HEK293 (cell line): ENCODE results near the gene KRT4.

Experiments used
- CTCF ChIA-PET: fragments of 350-600 bp; formaldehyde crosslinking; extraction: SDS; loops from one replicate; lab custom pipeline; 2021; ENCODE audit warnings: antibody characterized with exemption; lab: Yijun Ruan, JAX
- POLR2A ChIA-PET: fragments of 300-600 bp; formaldehyde crosslinking; extraction: SDS; loops from one replicate; lab custom pipeline; 2020; ENCODE audit warnings: antibody characterized with exemption, inconsistent platforms; lab: Yijun Ruan, JAX
- H3K27ac ChIP-seq: fragments of 200-500 bp; sonication (Bioruptor generic); 2 replicates; pipeline ENCODE4 v1.5.1; 2014; ENCODE audit warnings: low read depth, low read length, control low read depth, inconsistent platforms; ENCODE audit errors: extremely low read depth
- H3K36me3 ChIP-seq, 2 experiments: fragments of 200-500 bp in 1 of 2; sonication (Bioruptor generic) in 1 of 2; 1 replicate in 1 of 2; 2 replicates in 1 of 2; pipeline ENCODE4 v1.5.1; 2014 to 2017; ENCODE audit warnings: inconsistent platforms in 2 of 2, low read length in 2 of 2; ENCODE audit not compliant: control insufficient read depth in 2 of 2, insufficient read depth in 1 of 2
- H3K4me1 ChIP-seq: fragments of 200-500 bp; sonication (Bioruptor generic); 2 replicates; pipeline ENCODE4 v1.5.1; 2014; ENCODE audit warnings: mild to moderate bottlenecking, low read length, inconsistent platforms; ENCODE audit not compliant: control insufficient read depth, insufficient read depth
- H3K4me3 ChIP-seq: 2 replicates; pipeline ENCODE4 v1.5.1; 2011; ENCODE audit warnings: low read depth, mild to moderate bottlenecking, control low read depth, low read length, moderate library complexity
- H3K9me3 ChIP-seq: fragments of 200-500 bp; sonication (Bioruptor generic); 2 replicates; pipeline ENCODE4 v1.5.1; 2014; ENCODE audit warnings: low read depth, low read length, inconsistent platforms; ENCODE audit not compliant: control insufficient read depth, insufficient read depth
- REPIN1 ChIP-seq: fragments of 450-650 bp; formaldehyde crosslinking; IDR thresholded peaks from 2 replicates; pipeline ENCODE4 v1.5.1; 2017; ENCODE audit warnings: missing biosample characterization, missing genetic modification characterization, low read depth
- ZBTB1 ChIP-seq: fragments of 450-650 bp; formaldehyde crosslinking; IDR thresholded peaks from 2 replicates; pipeline ENCODE4 v1.5.1; 2016; ENCODE audit warnings: missing biosample characterization, missing genetic modification characterization
- ZFHX2 ChIP-seq: fragments of 450-650 bp; formaldehyde crosslinking; conservative IDR thresholded peaks from 2 replicates; pipeline ENCODE4 v1.5.1; 2016; ENCODE audit warnings: missing biosample characterization, missing genetic modification characterization
- ZNF16 ChIP-seq: fragments of 450-650 bp; formaldehyde crosslinking; IDR thresholded peaks from 2 replicates; pipeline ENCODE4 v1.5.1; 2016; ENCODE audit warnings: low read depth, missing biosample characterization, missing genetic modification characterization
- ZNF266 ChIP-seq: fragments of 450-650 bp; formaldehyde crosslinking; IDR thresholded peaks from 2 replicates; pipeline ENCODE4 v1.5.1; 2016; ENCODE audit warnings: missing biosample characterization, missing genetic modification characterization, low read depth
- ZNF37A ChIP-seq: fragments of 450-650 bp; IDR thresholded peaks from 2 replicates; pipeline ENCODE4 v1.5.1; 2018; ENCODE audit warnings: missing biosample characterization, missing genetic modification characterization
- ZNF548 ChIP-seq: fragments of 450-650 bp; formaldehyde crosslinking; IDR thresholded peaks from 2 replicates; pipeline ENCODE4 v1.5.1; 2016; ENCODE audit warnings: missing biosample characterization, missing genetic modification characterization
- ZNF561 ChIP-seq: fragments of 450-650 bp; IDR thresholded peaks from 2 replicates; pipeline ENCODE4 v1.5.1; 2018; ENCODE audit warnings: missing biosample characterization, missing genetic modification characterization, borderline replicate concordance
- ZNF660 ChIP-seq: fragments of 450-650 bp; IDR thresholded peaks from 2 replicates; pipeline ENCODE4 v1.5.1; 2018; ENCODE audit warnings: missing biosample characterization, mild to moderate bottlenecking, missing genetic modification characterization
- ZNF707 ChIP-seq: fragments of 450-650 bp; formaldehyde crosslinking; IDR thresholded peaks from 2 replicates; pipeline ENCODE4 v1.5.1; 2016; ENCODE audit warnings: missing biosample characterization, missing genetic modification characterization
- ZSCAN23 ChIP-seq: fragments of 450-650 bp; formaldehyde crosslinking; IDR thresholded peaks from 2 replicates; pipeline ENCODE4 v1.5.1; 2016; ENCODE audit warnings: missing biosample characterization, missing genetic modification characterization
- TF ChIP-seq, protein P1 (sequence below): fragments of 450-650 bp; formaldehyde crosslinking; IDR thresholded peaks from 2 replicates; pipeline ENCODE4 v1.5.1; 2016; ENCODE audit warnings: missing biosample characterization, missing genetic modification characterization, borderline replicate concordance
- TF ChIP-seq, protein P2 (sequence below): fragments of 450-650 bp; formaldehyde crosslinking; IDR thresholded peaks from 2 replicates; pipeline ENCODE4 v1.5.1; 2017; ENCODE audit warnings: missing biosample characterization, missing genetic modification characterization
- TF ChIP-seq, protein P3 (sequence below): fragments of 450-650 bp; formaldehyde crosslinking; IDR thresholded peaks from 2 replicates; pipeline ENCODE4 v1.5.1; 2016; ENCODE audit warnings: missing biosample characterization, missing genetic modification characterization
- TF ChIP-seq, protein P4 (sequence below): fragments of 450-650 bp; formaldehyde crosslinking; IDR thresholded peaks from 2 replicates; pipeline ENCODE4 v1.5.1; 2016; ENCODE audit warnings: missing biosample characterization, missing genetic modification characterization, low read depth

The KRT4 gene

DNA sequence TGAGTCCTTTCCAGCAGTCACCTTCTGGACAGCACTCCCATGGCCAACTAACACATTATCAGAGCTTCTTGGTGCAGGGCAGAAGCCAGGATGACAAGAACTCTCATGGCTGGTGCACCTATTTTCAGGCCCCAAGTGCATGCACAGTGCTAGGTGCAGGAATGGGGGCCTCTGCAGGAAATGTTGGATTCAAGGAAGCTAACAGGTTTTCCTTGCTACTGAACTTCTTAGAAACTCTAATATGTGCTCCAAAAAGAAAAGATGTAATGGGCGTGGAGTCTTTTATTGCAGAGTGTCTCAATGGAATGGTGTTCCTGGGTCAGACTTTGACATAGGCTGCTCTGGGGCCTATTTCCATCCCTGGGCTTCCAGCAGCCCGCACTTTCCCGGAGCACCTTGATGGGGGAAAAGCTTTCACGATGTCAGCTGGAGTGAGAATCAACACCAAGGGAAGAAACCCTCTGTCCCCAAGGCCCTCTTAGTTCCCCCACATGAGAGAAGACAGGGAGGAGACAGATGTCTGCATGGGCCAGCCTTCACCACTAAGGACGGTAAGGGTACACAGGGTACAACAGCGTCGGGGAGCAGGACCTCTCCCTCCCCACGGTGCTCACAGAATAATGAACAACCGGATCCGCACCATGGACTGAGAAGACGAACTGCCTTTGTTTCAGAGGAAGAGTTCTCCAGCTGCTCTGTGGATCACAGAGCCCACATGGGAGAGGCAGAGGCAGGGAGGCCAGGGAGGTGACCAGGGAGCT, 24.9 kb downstream of the KRT4 start:
- CTCF ChIA-PET, result interaction anchor here (1.2 kb wide), 1 partner anchor 11 kb away, joined by 4 read pairs; no protein-coding TSS in a partner anchor
- POLR2A ChIA-PET, result no interaction called here

More for the DNA sequence above, 24.9 kb downstream of the KRT4 start:
- Histone ChIP-seq H3K36me3 (no peaks in the 10 kb centered on the region), H3K27ac (no peak overlapping the region), H3K4me3 (no peak overlapping the region), H3K4me1 (no peaks in the 10 kb centered on the region; the same call in 1 of the 2 replicates)
- no peak for TF ChIP-seq ZNF37A (tag by site-specific recombination)
- TF ChIP-seq ZNF561 (tag by site-specific recombination), result no peak
- no peak for TF ChIP-seq ZNF16 (tag by site-specific recombination)
- TF ChIP-seq REPIN1 (tag by site-specific recombination), result no peak
- no peak for TF ChIP-seq ZNF707
- TF ChIP-seq ZNF548 (tag by site-specific recombination), result no peak
- TF ChIP-seq, protein P1, sequence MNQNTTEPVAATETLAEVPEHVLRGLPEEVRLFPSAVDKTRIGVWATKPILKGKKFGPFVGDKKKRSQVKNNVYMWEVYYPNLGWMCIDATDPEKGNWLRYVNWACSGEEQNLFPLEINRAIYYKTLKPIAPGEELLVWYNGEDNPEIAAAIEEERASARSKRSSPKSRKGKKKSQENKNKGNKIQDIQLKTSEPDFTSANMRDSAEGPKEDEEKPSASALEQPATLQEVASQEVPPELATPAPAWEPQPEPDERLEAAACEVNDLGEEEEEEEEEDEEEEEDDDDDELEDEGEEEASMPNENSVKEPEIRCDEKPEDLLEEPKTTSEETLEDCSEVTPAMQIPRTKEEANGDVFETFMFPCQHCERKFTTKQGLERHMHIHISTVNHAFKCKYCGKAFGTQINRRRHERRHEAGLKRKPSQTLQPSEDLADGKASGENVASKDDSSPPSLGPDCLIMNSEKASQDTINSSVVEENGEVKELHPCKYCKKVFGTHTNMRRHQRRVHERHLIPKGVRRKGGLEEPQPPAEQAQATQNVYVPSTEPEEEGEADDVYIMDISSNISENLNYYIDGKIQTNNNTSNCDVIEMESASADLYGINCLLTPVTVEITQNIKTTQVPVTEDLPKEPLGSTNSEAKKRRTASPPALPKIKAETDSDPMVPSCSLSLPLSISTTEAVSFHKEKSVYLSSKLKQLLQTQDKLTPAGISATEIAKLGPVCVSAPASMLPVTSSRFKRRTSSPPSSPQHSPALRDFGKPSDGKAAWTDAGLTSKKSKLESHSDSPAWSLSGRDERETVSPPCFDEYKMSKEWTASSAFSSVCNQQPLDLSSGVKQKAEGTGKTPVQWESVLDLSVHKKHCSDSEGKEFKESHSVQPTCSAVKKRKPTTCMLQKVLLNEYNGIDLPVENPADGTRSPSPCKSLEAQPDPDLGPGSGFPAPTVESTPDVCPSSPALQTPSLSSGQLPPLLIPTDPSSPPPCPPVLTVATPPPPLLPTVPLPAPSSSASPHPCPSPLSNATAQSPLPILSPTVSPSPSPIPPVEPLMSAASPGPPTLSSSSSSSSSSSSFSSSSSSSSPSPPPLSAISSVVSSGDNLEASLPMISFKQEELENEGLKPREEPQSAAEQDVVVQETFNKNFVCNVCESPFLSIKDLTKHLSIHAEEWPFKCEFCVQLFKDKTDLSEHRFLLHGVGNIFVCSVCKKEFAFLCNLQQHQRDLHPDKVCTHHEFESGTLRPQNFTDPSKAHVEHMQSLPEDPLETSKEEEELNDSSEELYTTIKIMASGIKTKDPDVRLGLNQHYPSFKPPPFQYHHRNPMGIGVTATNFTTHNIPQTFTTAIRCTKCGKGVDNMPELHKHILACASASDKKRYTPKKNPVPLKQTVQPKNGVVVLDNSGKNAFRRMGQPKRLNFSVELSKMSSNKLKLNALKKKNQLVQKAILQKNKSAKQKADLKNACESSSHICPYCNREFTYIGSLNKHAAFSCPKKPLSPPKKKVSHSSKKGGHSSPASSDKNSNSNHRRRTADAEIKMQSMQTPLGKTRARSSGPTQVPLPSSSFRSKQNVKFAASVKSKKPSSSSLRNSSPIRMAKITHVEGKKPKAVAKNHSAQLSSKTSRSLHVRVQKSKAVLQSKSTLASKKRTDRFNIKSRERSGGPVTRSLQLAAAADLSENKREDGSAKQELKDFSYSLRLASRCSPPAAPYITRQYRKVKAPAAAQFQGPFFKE (tag by site-specific recombination), result no peak
- TF ChIP-seq ZBTB1 (tag by site-specific recombination), result no peak
- no peak for TF ChIP-seq ZFHX2
- TF ChIP-seq, protein P2, sequence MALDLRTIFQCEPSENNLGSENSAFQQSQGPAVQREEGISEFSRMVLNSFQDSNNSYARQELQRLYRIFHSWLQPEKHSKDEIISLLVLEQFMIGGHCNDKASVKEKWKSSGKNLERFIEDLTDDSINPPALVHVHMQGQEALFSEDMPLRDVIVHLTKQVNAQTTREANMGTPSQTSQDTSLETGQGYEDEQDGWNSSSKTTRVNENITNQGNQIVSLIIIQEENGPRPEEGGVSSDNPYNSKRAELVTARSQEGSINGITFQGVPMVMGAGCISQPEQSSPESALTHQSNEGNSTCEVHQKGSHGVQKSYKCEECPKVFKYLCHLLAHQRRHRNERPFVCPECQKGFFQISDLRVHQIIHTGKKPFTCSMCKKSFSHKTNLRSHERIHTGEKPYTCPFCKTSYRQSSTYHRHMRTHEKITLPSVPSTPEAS (tag by site-specific recombination), result no peak
- no peak for TF ChIP-seq ZNF660 (tag by site-specific recombination)
- TF ChIP-seq, protein P3, sequence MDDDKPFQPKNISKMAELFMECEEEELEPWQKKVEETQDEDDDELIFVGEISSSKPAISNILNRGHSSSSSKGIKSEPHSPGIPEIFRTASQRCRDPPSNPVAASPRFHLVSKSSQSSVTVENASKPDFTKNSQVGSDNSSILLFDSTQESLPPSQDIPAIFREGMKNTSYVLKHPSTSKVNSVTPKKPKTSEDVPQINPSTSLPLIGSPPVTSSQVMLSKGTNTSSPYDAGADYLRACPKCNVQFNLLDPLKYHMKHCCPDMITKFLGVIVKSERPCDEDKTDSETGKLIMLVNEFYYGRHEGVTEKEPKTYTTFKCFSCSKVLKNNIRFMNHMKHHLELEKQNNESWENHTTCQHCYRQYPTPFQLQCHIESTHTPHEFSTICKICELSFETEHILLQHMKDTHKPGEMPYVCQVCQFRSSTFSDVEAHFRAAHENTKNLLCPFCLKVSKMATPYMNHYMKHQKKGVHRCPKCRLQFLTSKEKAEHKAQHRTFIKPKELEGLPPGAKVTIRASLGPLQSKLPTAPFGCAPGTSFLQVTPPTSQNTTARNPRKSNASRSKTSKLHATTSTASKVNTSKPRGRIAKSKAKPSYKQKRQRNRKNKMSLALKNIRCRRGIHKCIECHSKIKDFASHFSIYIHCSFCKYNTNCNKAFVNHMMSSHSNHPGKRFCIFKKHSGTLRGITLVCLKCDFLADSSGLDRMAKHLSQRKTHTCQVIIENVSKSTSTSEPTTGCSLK (tag by site-specific recombination), result no peak
- no peak for TF ChIP-seq ZNF266 (tag by site-specific recombination)
- no peak for TF ChIP-seq ZSCAN23 (tag by site-specific recombination)
- TF ChIP-seq, protein P4, sequence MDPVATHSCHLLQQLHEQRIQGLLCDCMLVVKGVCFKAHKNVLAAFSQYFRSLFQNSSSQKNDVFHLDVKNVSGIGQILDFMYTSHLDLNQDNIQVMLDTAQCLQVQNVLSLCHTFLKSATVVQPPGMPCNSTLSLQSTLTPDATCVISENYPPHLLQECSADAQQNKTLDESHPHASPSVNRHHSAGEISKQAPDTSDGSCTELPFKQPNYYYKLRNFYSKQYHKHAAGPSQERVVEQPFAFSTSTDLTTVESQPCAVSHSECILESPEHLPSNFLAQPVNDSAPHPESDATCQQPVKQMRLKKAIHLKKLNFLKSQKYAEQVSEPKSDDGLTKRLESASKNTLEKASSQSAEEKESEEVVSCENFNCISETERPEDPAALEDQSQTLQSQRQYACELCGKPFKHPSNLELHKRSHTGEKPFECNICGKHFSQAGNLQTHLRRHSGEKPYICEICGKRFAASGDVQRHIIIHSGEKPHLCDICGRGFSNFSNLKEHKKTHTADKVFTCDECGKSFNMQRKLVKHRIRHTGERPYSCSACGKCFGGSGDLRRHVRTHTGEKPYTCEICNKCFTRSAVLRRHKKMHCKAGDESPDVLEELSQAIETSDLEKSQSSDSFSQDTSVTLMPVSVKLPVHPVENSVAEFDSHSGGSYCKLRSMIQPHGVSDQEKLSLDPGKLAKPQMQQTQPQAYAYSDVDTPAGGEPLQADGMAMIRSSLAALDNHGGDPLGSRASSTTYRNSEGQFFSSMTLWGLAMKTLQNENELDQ (tag by site-specific recombination), result no peak
- TF ChIP-seq, all 188 proteins: peak for 0
- no peaks in the 10 kb centered on the region for H3K9me3 ChIP-seq
